Activated T-helper 1 cell treated with anti-CD3 and anti-CD28 coated beads, Interleukin-12 subunit alpha, Interleukin-12 subunit beta, Interleukin-2, Interleukin-4 antibody, amounts not matched to agents 30 ng/mL and 10 ng/mL and 1 ng/mL, durations not matched to agents 14 hours and 24 hours and 36 hours (primary cell): ENCODE results near the gene KCNH2. TPM values are rescaled to one million over a fixed set of nuclear protein-coding genes. Genes with fewer than 3 reads are reported as not detected.
"Not testable (repeated sequence)": the region's sequence is repeated elsewhere in the genome, so short reads cannot be mapped to it uniquely, and the experiment has no call there.

Experiments
- DNase-seq: peaks from one replicate; pipeline ENCODE4 v3.0.0; 2021; ENCODE audit warnings: low spot score
- H3K27ac Mint-ChIP-seq: one replicate; pipeline ENCODE4 v1.8.0; 2021; ENCODE audit warnings: mild to moderate bottlenecking, mixed read lengths
- H3K27me3 Mint-ChIP-seq: one replicate; pipeline ENCODE4 v1.8.0; 2022; ENCODE audit warnings: mild to moderate bottlenecking, moderate library complexity, mixed read lengths; ENCODE audit not compliant: insufficient read depth
- H3K36me3 Mint-ChIP-seq: one replicate; pipeline ENCODE4 v1.8.0; 2021; ENCODE audit warnings: low read depth, mixed read lengths
- H3K4me1 Mint-ChIP-seq: one replicate; pipeline ENCODE4 v1.8.0; 2021; ENCODE audit warnings: low read depth, mixed read lengths
- H3K4me3 Mint-ChIP-seq: one replicate; pipeline ENCODE4 v1.8.0; 2021; ENCODE audit warnings: mild to moderate bottlenecking, moderate library complexity, mixed read lengths
- H3K9me3 Mint-ChIP-seq: one replicate; pipeline ENCODE4 v1.8.0; 2021; ENCODE audit warnings: mixed read lengths
- intact Hi-C: fragments of 100-400 bp; cut with micrococcal nuclease; formaldehyde crosslinking; loops from one replicate; pipeline ENCODE4 v1.15.1; 2024
- total RNA-seq: library from RNA; stranded (reverse); gene quantifications from 2 replicates; pipeline ENCODE4 v1.2.3, GENCODE V29; 2022

KCNH2 gene
- total RNA-seq, 1 donor from 2014 or later = 0.49 TPM

DNA sequence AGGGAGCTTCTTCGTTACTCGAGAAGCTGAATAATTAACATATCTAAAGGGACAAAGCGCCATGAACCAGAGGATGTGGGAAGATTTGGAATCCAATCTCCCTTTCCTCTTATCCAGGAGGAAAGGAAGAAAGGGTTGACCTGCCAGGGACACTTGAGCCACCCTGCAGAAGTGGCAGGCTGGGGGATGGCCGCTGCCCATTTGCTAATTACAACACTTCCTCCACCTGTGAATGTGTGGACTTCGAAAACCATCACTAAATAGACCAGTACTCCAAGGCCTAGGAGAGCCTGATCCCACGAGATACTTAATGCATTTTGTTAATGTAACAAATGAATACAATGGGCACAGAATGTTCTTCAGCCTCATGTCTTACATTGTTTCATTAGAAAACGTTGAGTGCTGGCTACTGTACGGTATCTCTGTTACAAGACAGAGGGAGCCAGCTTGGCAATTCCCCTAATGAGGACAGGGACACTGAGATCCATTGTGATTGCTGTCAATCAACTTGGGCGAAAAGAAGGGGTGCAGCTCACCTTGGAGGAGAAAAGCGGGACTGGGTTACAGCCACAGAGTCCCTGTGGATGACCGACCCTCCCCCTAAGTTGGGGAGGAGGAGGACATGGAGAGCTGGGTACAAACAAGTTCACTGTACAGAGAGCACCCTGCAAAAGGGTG, 66.4 kb downstream of the KCNH2 start:
- Mint-ChIP-seq H3K9me3 (no peaks in the 10 kb centered on the region), H3K4me1 (peaks cover 6% of the 10 kb centered on the region), H3K27me3 (peaks cover 39% of the 10 kb centered on the region), H3K27ac (no peak overlapping the region), H3K36me3 (no peaks in the 10 kb centered on the region), H3K4me3 (no peak overlapping the region)
- no peak for DNase-seq
- intact Hi-C loops = no loop called here

- H3K4me1 Mint-ChIP-seq = peaks cover 6% of the 10 kb centered on the region
- H3K9me3 Mint-ChIP-seq = no peaks in the 10 kb centered on the region
- no peak for DNase-seq
- no peak overlapping the region for H3K4me3 Mint-ChIP-seq
- H3K27ac Mint-ChIP-seq = no peak overlapping the region
- intact Hi-C loops = no loop called here
- H3K36me3 Mint-ChIP-seq = no peaks in the 10 kb centered on the region
- H3K27me3 Mint-ChIP-seq = peaks cover 40% of the 10 kb centered on the region
These were observed 67.1 kb downstream of the KCNH2 start for GRCh38 chr7:150910996-150911422.

DNA sequence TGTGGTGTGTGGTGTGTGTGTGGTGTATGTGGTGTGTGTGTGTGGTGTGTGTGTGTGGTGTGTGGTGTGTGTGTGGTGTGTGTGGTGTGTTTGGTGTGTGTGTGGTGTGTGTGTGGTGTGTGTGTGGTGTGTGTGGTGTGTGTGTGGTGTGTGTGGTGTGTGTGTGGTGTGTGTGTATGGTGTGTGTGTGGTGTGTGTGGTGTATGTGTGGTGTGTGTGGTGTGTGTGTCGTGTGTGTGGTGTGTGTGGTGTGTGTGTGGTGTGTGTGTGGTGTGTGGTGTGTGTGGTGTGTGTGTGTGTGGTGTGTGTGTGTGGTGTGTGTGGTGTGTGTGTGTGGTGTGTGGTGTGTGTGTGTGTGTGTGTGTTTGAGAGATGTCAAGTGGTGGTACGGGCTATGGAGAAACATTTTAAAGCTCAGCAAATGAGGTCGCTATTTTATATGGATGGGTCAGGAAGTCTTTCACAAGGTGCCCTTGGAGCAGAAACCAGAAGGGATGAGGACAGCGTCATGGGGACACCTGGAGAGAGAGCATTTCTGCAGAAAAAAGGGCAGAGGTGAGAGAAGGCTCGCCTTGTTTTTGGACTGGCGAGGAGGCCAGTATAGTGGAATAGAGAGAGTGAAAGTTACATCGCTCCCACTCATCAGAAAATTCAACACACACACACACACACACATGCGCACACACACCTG, 67.7 kb downstream of the KCNH2 start:
- H3K4me1 Mint-ChIP-seq, H3K27ac Mint-ChIP-seq, DNase-seq, H3K4me3 Mint-ChIP-seq, intact Hi-C loops, H3K9me3 Mint-ChIP-seq, H3K36me3 Mint-ChIP-seq: not testable (repeated sequence)
- H3K27me3 Mint-ChIP-seq = peaks cover 41% of the 10 kb centered on the region

DNA sequence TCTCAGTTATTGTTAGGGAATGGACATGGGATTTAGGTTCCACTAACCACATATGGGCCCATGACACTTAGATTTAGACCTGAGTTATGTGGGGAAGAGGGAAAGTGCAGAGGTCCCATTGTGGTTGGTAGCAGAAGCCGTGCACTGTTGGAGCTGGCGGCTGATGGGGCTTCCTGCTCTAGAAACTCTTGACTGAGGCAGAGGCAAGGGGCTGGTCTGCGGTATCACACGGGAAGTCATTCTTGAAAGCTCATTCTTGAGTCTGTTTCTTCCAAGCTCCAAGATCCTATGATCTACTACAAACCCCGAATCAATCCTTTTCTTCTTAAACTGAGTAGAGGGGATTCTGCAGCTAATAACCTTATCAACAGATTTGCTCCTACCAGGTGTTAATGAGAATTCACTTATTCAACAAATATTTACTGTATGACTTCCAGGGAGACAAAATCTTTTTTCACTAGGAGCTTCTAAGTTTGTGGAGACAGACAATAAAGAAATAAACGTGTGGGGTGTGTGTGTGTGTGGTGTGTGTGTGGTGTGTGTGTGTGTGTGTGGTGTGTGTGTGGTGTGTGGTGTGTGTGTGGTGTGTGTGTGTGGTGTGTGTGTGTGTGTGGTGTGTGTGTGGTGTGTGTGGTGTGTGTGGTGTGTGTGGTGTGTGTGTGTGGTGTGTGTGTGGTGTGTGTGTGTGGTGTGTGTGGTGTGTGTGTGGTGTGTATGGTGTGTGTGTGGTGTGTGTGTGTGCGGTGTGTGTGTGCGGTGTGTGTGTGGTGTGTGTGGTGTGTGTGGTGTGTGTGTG, 68.7 kb downstream of the KCNH2 start:
- peaks cover 43% of the 10 kb centered on the region for H3K27me3 Mint-ChIP-seq
- H3K9me3 Mint-ChIP-seq = no peaks in the 10 kb centered on the region
- no peaks in the 10 kb centered on the region for H3K36me3 Mint-ChIP-seq
- DNase-seq = no peak
- peak overlapping the region; percentile 38 for H3K27ac Mint-ChIP-seq
- intact Hi-C loops = no loop called here
- H3K4me3 Mint-ChIP-seq = no peak overlapping the region
- peaks cover 6% of the 10 kb centered on the region for H3K4me1 Mint-ChIP-seq

DNA sequence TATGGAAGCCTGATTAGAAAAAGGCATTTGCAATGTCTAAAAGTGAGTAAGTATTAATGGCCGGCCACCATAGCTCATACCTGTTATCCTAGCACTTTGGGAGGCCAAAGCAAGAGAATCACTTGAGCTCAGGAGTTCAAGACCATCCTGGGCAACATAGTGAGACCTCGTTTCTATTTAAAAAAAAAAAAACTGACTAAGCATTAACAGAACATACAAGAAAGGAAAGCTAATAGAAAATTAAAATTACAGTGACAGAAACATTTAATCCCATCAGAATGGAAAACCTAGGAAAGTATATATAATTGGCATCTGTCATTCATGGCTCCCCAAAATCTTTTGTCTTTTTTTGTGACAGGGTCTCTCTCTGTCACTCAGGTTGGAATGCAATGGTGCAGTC, 69.9 kb downstream of the KCNH2 start:
- no peak for DNase-seq
- H3K36me3 Mint-ChIP-seq = no peaks in the 10 kb centered on the region
- intact Hi-C loops = no loop called here
- no peak overlapping the region for H3K4me3 Mint-ChIP-seq
- H3K27ac Mint-ChIP-seq = no peak overlapping the region
- peaks cover 49% of the 10 kb centered on the region for H3K27me3 Mint-ChIP-seq
- H3K4me1 Mint-ChIP-seq = peaks cover 6% of the 10 kb centered on the region
- H3K9me3 Mint-ChIP-seq = no peaks in the 10 kb centered on the region

- peaks cover 3% of the 10 kb centered on the region for H3K4me1 Mint-ChIP-seq
- peaks cover 49% of the 10 kb centered on the region for H3K27me3 Mint-ChIP-seq
- no peaks in the 10 kb centered on the region for H3K36me3 Mint-ChIP-seq
- no peak overlapping the region for H3K27ac Mint-ChIP-seq
- H3K9me3 Mint-ChIP-seq = no peaks in the 10 kb centered on the region
- intact Hi-C loops = no loop called here
- DNase-seq = no peak
- H3K4me3 Mint-ChIP-seq = no peak overlapping the region
These were observed 73.9 kb downstream of the KCNH2 start for GRCh38 chr7:150904011-150904909.

DNA sequence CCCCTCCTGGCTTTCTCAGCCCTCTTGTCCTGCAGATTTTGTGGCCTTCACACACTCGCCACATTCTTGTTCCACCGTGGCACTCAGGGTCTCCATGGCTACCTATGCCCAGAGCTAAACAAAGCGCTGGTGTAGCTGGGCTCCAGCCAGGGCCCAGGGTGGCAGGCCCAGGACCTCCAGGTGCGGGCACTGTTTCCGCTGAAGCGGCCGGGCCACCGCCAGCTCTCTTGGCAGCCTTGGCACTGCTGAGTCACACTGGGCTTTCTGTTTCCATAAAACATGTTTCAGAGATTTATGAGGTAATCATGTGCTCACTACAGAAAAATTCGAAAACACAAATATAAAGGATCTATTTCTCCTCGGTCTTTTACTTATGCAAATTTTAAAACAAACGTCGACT, 74.5 kb downstream of the KCNH2 start:
- Mint-ChIP-seq H3K4me3 (no peak overlapping the region), H3K27me3 (peaks cover 45% of the 10 kb centered on the region), H3K4me1 (peaks cover 1% of the 10 kb centered on the region), H3K9me3 (no peaks in the 10 kb centered on the region), H3K36me3 (no peaks in the 10 kb centered on the region), H3K27ac (no peak overlapping the region)
- intact Hi-C loops = no loop called here
- no peak for DNase-seq

DNA sequence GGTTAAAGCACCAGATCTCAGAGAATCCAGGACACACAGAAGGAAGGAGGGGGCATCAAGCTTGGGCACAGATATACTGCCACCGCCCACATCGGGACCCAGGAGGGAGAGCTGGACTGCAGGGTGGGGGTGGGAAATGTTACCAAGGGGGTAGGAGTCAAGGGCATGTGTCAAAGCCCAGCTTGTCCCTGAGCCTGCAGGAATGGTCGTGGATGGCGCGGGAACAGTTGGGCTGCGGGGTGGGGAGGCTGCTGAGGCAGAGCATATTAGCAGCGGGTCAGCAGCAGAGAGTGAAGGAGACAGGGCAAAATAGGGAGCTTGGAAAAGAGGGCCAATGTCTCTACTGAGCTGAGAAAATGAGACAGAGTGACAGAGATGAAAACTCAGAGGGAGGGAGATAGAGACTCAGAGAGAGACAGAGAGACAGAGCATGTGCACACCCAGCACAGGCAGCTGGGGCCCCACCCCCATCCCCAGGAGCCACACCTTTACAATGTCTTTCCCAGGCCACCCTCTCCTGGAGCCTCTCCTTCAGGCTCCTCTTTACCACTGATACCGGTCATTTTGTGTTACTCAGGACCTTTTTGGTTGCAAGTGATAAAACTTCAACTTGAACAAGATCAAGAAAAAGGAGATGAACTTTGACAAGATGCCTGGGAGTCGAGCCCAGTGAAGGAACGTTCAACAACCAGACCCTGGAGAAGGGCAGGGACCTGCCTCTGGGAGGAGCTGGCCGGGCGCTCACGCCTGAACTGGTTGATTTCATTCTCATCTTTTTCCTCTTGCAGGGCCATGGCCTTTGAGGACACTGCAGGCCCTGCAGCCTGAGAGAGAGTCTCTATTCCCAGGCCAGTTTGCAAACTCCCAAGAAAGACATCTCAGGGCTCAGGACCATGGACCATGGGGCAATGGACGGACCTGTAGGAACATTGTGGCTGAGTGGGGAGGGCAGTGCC, 75.8 kb downstream of the KCNH2 start:
- no peak overlapping the region for H3K4me3 Mint-ChIP-seq
- no peaks in the 10 kb centered on the region for H3K9me3 Mint-ChIP-seq
- H3K4me1 Mint-ChIP-seq = peaks cover 6% of the 10 kb centered on the region
- H3K27ac Mint-ChIP-seq = no peak overlapping the region
- intact Hi-C loops = no loop called here
- H3K36me3 Mint-ChIP-seq = no peaks in the 10 kb centered on the region
- H3K27me3 Mint-ChIP-seq = peaks cover 48% of the 10 kb centered on the region
- no peak for DNase-seq

GRCh38 chr7:150901160-150902035, 76.7 kb downstream of the KCNH2 start:
- Mint-ChIP-seq H3K36me3 (no peaks in the 10 kb centered on the region), H3K4me3 (no peak overlapping the region), H3K27me3 (peaks cover 45% of the 10 kb centered on the region), H3K9me3 (no peaks in the 10 kb centered on the region), H3K4me1 (peaks cover 6% of the 10 kb centered on the region), H3K27ac (no peak overlapping the region)
- intact Hi-C loops = no loop called here
- DNase-seq = no peak

DNA sequence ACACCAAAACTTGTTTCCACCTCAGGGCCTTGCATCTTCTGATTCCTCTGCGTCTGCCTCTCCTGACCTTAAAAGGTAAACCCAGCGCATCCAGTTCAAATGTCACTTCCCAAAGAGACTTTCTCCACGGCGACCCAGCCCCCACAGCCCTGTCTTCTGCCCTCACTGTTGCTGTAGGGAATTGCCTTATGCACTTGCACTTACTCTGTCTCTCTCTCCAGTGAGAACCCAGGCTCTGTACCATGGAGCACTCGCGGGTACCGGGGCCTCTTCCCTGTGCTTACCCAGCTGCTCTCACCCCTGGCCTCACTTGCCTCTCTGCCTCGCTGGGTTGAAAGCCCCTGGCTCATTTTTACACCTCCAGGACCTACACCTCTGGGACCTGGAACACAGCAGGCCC, 77.4 kb downstream of the KCNH2 start:
- Mint-ChIP-seq H3K36me3 (no peaks in the 10 kb centered on the region), H3K9me3 (no peaks in the 10 kb centered on the region), H3K27ac (no peak overlapping the region), H3K27me3 (peaks cover 41% of the 10 kb centered on the region), H3K4me1 (peaks cover 6% of the 10 kb centered on the region), H3K4me3 (no peak overlapping the region)
- no peak for DNase-seq
- intact Hi-C loops = no loop called here

GRCh38 chr7:150898475-150899011, 79.6 kb downstream of the KCNH2 start:
- H3K36me3 Mint-ChIP-seq = no peaks in the 10 kb centered on the region
- peak; percentile 56 for DNase-seq
- no peaks in the 10 kb centered on the region for H3K9me3 Mint-ChIP-seq
- peaks cover 33% of the 10 kb centered on the region for H3K27me3 Mint-ChIP-seq
- peaks cover 6% of the 10 kb centered on the region for H3K4me1 Mint-ChIP-seq
- H3K27ac Mint-ChIP-seq = no peak overlapping the region
- intact Hi-C loops = loop anchor here (1.0 to 5.0 kb wide), 6 partner anchors 90 to 274 kb away; no protein-coding TSS in a partner anchor
- H3K4me3 Mint-ChIP-seq = no peak overlapping the region
